ENCODE data around the gene PIAS2.
"Not testable (repeated sequence)": the region's sequence is repeated elsewhere in the genome, so short reads cannot be mapped to it uniquely, and the experiment has no call there.

The PIAS2 gene

GRCh38 chr18:46812311-46812710, 105.0 kb downstream of the PIAS2 start:
- no peak overlapping the region for H3K4me2 ChIP-seq (ENCODE audit: low read length)
- no peak overlapping the region for H2AFZ ChIP-seq (ENCODE audit: low read depth, low read length)
- no peak for TF ChIP-seq CTCF (IDR thresholded peaks at IDR 0.05; ENCODE audit: low read depth, low read length)
- no peak for TF ChIP-seq EZH2phosphoT487 (IDR thresholded peaks at IDR 0.05; ENCODE audit: low read depth)
- no peak overlapping the region for H3K9ac ChIP-seq (ENCODE audit: low read length)
- H3K4me1 ChIP-seq (ENCODE audit: low read length) = no peaks in the 10 kb centered on the region
- H3K9me3 ChIP-seq (ENCODE audit: insufficient read depth, low read length) = no peaks in the 10 kb centered on the region
- H3K4me3 ChIP-seq (ENCODE audit: low read length) = no peak overlapping the region
- H4K20me1 ChIP-seq (ENCODE audit: insufficient read depth, low read length) = no peaks in the 10 kb centered on the region
- no peaks in the 10 kb centered on the region for H3K27me3 ChIP-seq (ENCODE audit: low read depth, low read length)
- H3K79me2 ChIP-seq (ENCODE audit: low read length) = no peaks in the 10 kb centered on the region
- peaks cover 6% of the 10 kb centered on the region for H3K36me3 ChIP-seq (replicated peaks; ENCODE audit: low read depth, low read length)
- H3K27ac ChIP-seq (ENCODE audit: low read length) = no peak overlapping the region

GRCh38 chr18:46810481-46811000, 106.8 kb downstream of the PIAS2 start:
- no peak overlapping the region for H3K4me3 ChIP-seq (ENCODE audit: low read length)
- H3K9ac ChIP-seq (ENCODE audit: low read length) = no peak overlapping the region
- H3K27ac ChIP-seq (ENCODE audit: low read length) = no peak overlapping the region
- peaks cover 6% of the 10 kb centered on the region for H3K36me3 ChIP-seq (replicated peaks; ENCODE audit: low read depth, low read length)
- no peaks in the 10 kb centered on the region for H4K20me1 ChIP-seq (ENCODE audit: insufficient read depth, low read length)
- no peaks in the 10 kb centered on the region for H3K4me1 ChIP-seq (ENCODE audit: low read length)
- TF ChIP-seq EZH2phosphoT487 (IDR thresholded peaks at IDR 0.05; ENCODE audit: low read depth) (no peak), CTCF (IDR thresholded peaks at IDR 0.05; ENCODE audit: low read depth, low read length) (no peak)
- no peak overlapping the region for H3K4me2 ChIP-seq (ENCODE audit: low read length)
- no peaks in the 10 kb centered on the region for H3K9me3 ChIP-seq (ENCODE audit: insufficient read depth, low read length)
- H2AFZ ChIP-seq (ENCODE audit: low read depth, low read length) = no peak overlapping the region
- H3K79me2 ChIP-seq (ENCODE audit: low read length) = no peaks in the 10 kb centered on the region
- no peaks in the 10 kb centered on the region for H3K27me3 ChIP-seq (ENCODE audit: low read depth, low read length)

GRCh38 chr18:46809145-46809544, 108.2 kb downstream of the PIAS2 start:
- H3K4me1 ChIP-seq (ENCODE audit: low read length) = no peaks in the 10 kb centered on the region
- no peak overlapping the region for H3K9ac ChIP-seq (ENCODE audit: low read length)
- no peaks in the 10 kb centered on the region for H4K20me1 ChIP-seq (ENCODE audit: insufficient read depth, low read length)
- no peak overlapping the region for H3K4me3 ChIP-seq (ENCODE audit: low read length)
- H3K79me2 ChIP-seq (ENCODE audit: low read length) = no peaks in the 10 kb centered on the region
- no peaks in the 10 kb centered on the region for H3K27me3 ChIP-seq (ENCODE audit: low read depth, low read length)
- H3K9me3 ChIP-seq (ENCODE audit: insufficient read depth, low read length) = no peaks in the 10 kb centered on the region
- H3K27ac ChIP-seq (ENCODE audit: low read length) = no peak overlapping the region
- peaks cover 6% of the 10 kb centered on the region for H3K36me3 ChIP-seq (replicated peaks; ENCODE audit: low read depth, low read length)
- H2AFZ ChIP-seq (ENCODE audit: low read depth, low read length) = no peak overlapping the region
- TF ChIP-seq CTCF (IDR thresholded peaks at IDR 0.05; ENCODE audit: low read depth, low read length) = no peak
- H3K4me2 ChIP-seq (ENCODE audit: low read length) = no peak overlapping the region

- not testable (repeated sequence) for H3K9ac ChIP-seq (ENCODE audit: low read length); H3K79me2 ChIP-seq (ENCODE audit: low read length); H2AFZ ChIP-seq (ENCODE audit: low read depth, low read length); H3K27ac ChIP-seq (ENCODE audit: low read length); H3K9me3 ChIP-seq (ENCODE audit: insufficient read depth, low read length); H3K4me1 ChIP-seq (ENCODE audit: low read length); H3K27me3 ChIP-seq (ENCODE audit: low read depth, low read length); H3K36me3 ChIP-seq (replicated peaks; ENCODE audit: low read depth, low read length); H3K4me3 ChIP-seq (ENCODE audit: low read length); H3K4me2 ChIP-seq (ENCODE audit: low read length); H4K20me1 ChIP-seq (ENCODE audit: insufficient read depth, low read length)
Observed at GRCh38 chr18:46795945-46796344, 121.4 kb downstream of the PIAS2 start.

- no peaks in the 10 kb centered on the region for H3K79me2 ChIP-seq (ENCODE audit: low read length)
- no peak overlapping the region for H3K4me2 ChIP-seq (ENCODE audit: low read length)
- no peak overlapping the region for H3K9ac ChIP-seq (ENCODE audit: low read length)
- H3K36me3 ChIP-seq (replicated peaks; ENCODE audit: low read depth, low read length) = no peaks in the 10 kb centered on the region
- no peak overlapping the region for H2AFZ ChIP-seq (ENCODE audit: low read depth, low read length)
- H3K27me3 ChIP-seq (ENCODE audit: low read depth, low read length) = no peaks in the 10 kb centered on the region
- H3K27ac ChIP-seq (ENCODE audit: low read length) = no peak overlapping the region
- no peaks in the 10 kb centered on the region for H3K9me3 ChIP-seq (ENCODE audit: insufficient read depth, low read length)
- no peaks in the 10 kb centered on the region for H4K20me1 ChIP-seq (ENCODE audit: insufficient read depth, low read length)
- no peak for TF ChIP-seq CTCF (IDR thresholded peaks at IDR 0.05; ENCODE audit: low read depth, low read length)
- TF ChIP-seq EZH2phosphoT487 (IDR thresholded peaks at IDR 0.05; ENCODE audit: low read depth) = no peak
- H3K4me1 ChIP-seq (ENCODE audit: low read length) = no peaks in the 10 kb centered on the region
- no peak overlapping the region for H3K4me3 ChIP-seq (ENCODE audit: low read length)
Observed at GRCh38 chr18:46794607-46795006, 122.7 kb downstream of the PIAS2 start.
